Liver (tissue), 1 donor: ENCODE measurements around the gene CEACAM21.

Source experiments
- FOXA1 ChIP-seq: IDR thresholded peaks from 2 replicates; pipeline ENCODE4 v1.6.1; 2016; ENCODE audit warnings: antibody characterized with exemption
- TF ChIP-seq, protein P1 (sequence below): IDR thresholded peaks from 2 replicates; pipeline ENCODE4 v1.6.1; 2016; ENCODE audit warnings: antibody characterized with exemption
- TF ChIP-seq, protein P2 (sequence below): IDR thresholded peaks from 2 replicates; pipeline ENCODE4 v1.6.1; 2016; ENCODE audit warnings: antibody characterized with exemption

DNA sequence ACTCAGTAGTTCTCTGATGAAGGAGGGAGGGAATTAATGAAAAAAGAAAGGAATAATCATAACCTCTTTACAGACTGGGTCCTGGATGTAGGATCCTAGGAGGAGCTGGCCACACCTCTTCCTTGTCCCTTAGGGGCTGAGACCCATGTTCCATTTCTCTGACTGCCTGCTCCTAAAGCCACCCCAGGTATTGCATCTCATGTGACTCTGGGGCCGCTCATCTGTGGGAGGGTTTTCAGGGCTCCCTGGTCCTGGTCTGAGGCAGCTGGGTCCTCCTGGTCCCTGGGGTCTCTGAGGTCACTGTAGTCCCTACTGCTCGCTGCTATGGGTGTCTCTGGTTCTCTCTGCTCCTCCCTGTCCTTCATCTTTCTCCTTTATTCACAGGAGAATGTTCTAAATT, 2.9 kb downstream of the CEACAM21 start:
- TF ChIP-seq, protein P1, sequence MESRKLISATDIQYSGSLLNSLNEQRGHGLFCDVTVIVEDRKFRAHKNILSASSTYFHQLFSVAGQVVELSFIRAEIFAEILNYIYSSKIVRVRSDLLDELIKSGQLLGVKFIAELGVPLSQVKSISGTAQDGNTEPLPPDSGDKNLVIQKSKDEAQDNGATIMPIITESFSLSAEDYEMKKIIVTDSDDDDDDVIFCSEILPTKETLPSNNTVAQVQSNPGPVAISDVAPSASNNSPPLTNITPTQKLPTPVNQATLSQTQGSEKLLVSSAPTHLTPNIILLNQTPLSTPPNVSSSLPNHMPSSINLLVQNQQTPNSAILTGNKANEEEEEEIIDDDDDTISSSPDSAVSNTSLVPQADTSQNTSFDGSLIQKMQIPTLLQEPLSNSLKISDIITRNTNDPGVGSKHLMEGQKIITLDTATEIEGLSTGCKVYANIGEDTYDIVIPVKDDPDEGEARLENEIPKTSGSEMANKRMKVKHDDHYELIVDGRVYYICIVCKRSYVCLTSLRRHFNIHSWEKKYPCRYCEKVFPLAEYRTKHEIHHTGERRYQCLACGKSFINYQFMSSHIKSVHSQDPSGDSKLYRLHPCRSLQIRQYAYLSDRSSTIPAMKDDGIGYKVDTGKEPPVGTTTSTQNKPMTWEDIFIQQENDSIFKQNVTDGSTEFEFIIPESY = no peak
- no peak for TF ChIP-seq FOXA1
- TF ChIP-seq, protein P2, sequence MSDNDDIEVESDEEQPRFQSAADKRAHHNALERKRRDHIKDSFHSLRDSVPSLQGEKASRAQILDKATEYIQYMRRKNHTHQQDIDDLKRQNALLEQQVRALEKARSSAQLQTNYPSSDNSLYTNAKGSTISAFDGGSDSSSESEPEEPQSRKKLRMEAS = no peak
